ENCODE measurements around the gene ZNF785. TPM values are rescaled to one million over a fixed set of nuclear protein-coding genes. Genes with fewer than 3 reads are reported as not detected.
A peak's percentile ranks its signal among the peaks of the same experiment; 100 is the strongest.

The ZNF785 gene
- total RNA-seq, 1 donor from 2014 or later, result 16.2 TPM

DNA sequence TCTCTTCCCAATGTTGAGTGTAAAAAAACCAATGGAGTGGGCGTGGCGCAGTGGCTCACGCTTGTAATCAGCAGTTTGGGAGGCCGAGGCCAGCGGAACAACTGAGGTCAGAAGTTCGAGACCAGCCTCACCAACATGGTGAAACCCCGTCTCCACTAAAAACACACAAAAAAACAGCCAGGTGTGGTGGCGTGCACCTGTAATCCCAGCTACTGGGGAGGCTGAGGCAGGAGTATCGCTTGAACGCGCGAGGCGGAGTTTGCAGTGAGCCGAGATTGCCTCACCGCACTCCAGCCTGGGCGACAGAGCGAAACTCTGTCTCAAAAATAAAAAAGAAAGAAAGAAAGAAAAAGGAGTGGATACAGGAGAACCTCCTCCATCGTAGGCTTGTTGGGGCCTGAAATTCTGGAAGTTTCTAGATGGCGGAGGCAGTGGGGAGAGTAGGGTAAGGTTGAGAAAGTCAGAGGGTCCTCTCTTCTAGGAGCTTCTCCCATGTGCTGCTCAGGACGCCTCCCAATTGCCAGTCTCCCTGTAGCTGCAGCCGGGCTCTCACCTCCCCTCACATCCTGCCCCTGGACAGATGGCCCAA is 26.6 kb downstream of the ZNF785 start:
- ATAC-seq (no peak), DNase-seq (no peak)
- Histone ChIP-seq H3K4me3 (peak overlapping the region; percentile 92), H3K4me1 (peaks cover 26% of the 10 kb centered on the region), H3K27ac (peak overlapping the region; percentile 98), H3K36me3 (peaks cover 28% of the 10 kb centered on the region), H3K27me3 (ENCODE audit: low read depth) (no peaks in the 10 kb centered on the region), H3K9me3 (no peaks in the 10 kb centered on the region)
- intact Hi-C loops (cut with DNase I), result no loop called here
- TF ChIP-seq, protein P1, sequence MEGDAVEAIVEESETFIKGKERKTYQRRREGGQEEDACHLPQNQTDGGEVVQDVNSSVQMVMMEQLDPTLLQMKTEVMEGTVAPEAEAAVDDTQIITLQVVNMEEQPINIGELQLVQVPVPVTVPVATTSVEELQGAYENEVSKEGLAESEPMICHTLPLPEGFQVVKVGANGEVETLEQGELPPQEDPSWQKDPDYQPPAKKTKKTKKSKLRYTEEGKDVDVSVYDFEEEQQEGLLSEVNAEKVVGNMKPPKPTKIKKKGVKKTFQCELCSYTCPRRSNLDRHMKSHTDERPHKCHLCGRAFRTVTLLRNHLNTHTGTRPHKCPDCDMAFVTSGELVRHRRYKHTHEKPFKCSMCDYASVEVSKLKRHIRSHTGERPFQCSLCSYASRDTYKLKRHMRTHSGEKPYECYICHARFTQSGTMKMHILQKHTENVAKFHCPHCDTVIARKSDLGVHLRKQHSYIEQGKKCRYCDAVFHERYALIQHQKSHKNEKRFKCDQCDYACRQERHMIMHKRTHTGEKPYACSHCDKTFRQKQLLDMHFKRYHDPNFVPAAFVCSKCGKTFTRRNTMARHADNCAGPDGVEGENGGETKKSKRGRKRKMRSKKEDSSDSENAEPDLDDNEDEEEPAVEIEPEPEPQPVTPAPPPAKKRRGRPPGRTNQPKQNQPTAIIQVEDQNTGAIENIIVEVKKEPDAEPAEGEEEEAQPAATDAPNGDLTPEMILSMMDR (IDR thresholded peaks at IDR 0.05), result no peak

GRCh38 chr16:30557957-30558788 is 27.3 kb downstream of the ZNF785 start, which contains the start of gene ZNF764:
TSS of gene ZNF764 (minus strand) at chr16:30558374. CDS start at chr16:30558182, 192 bp downstream.
- intact Hi-C loops (cut with DNase I), result no loop called here
- peak; percentile 97 to 98 for ATAC-seq
- Histone ChIP-seq H3K4me1 (peaks cover 31% of the 10 kb centered on the region), H3K4me3 (peak within 1 kb of the TSS; percentile 92), H3K36me3 (peaks cover 35% of the 10 kb centered on the region), H3K27ac (peak within 1 kb of the TSS; percentile 98), H3K9me3 (no peaks in the 10 kb centered on the region), H3K27me3 (ENCODE audit: low read depth) (no peaks in the 10 kb centered on the region)
- peak; percentile 99 for DNase-seq
- TF ChIP-seq, protein P1 (IDR thresholded peaks at IDR 0.05), result no peak

DNA sequence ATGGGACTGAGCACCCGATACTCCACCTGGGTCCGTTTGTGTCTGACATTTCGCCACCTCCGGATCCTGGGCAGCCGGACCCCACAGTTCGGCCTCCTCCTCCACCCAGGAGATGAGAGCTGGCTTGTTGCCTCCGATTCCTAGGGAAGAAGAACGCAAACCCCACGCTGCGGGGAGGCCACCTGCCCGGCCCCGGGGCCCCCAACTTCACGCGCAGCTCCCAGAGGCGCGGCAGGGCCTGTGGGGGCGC is 27.9 kb downstream of the ZNF785 start:
- H3K4me1 ChIP-seq, result peaks cover 37% of the 10 kb centered on the region
- ATAC-seq, result no peak
- H3K27me3 ChIP-seq (ENCODE audit: low read depth), result no peaks in the 10 kb centered on the region
- no peak for DNase-seq
- TF ChIP-seq, protein P1 (IDR thresholded peaks at IDR 0.05), result no peak
- H3K36me3 ChIP-seq, result peaks cover 36% of the 10 kb centered on the region
- peak overlapping the region; percentile 98 for H3K27ac ChIP-seq
- no peaks in the 10 kb centered on the region for H3K9me3 ChIP-seq
- intact Hi-C loops (cut with DNase I), result no loop called here
- H3K4me3 ChIP-seq, result peak overlapping the region; percentile 92

DNA sequence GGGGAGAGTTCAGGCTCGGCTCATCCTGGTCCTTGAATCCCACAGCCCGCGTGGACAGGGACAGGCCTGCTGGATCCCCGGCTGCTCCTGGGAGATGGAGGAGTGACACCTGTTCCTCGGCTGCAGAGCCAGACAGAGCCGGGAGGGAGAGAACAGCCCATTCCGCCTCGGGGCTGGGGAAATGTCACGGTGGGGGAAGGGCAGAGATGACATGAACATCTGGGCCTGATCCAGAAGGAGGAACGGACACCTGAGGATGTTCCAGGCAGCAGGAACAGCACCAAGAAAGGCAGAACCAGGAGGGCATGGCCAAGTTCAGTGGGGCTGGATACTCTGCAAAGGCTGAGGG is 29.4 kb downstream of the ZNF785 start:
- peaks cover 39% of the 10 kb centered on the region for H3K4me1 ChIP-seq
- ATAC-seq, result no peak

DNA sequence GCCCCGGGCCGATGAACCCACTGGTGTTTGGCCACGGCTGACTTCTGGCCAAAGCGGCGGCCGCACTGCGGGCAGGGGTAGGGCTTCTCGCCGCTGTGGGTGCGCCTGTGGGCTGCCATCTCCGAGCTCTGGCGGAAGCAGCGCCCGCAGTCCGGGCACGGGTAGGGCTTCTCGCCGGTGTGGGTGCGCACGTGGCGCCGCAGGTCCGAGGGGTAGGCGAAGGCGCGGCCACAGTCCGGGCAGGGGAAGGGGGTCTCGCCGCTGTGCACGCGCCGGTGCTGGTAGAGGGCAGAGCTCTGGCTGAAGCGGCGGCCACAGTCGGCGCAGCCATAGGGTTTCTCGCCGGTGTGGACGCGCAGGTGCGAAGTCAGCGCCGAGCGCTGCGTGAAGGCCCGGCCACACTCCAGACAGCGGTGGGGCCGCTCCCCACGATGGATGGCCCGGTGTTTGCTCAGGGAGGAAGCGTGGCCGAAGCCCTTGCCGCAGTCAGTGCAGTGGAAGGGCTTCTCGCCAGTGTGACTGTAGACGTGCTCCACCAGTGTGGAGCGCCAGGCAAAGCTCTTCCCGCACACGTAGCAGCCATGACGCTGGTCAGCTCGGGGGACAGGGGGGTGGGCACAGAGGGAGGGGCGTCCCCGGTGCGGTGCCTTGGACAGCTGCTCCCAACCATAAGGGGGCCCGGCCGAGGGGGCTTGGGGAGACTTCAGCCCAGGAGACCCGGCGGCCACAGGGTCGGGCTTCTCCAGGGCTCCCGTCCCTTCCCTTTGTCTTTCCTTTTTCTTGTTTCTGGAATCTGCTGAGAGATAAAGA is 30.0 kb downstream of the ZNF785 start:
- intact Hi-C loops (cut with DNase I), result no loop called here
- Histone ChIP-seq H3K27me3 (ENCODE audit: low read depth) (no peaks in the 10 kb centered on the region), H3K4me1 (peaks cover 38% of the 10 kb centered on the region), H3K9me3 (no peaks in the 10 kb centered on the region), H3K36me3 (peaks cover 36% of the 10 kb centered on the region), H3K4me3 (no peak overlapping the region), H3K27ac (no peak overlapping the region)
- ATAC-seq, result no peak
- TF ChIP-seq, protein P1 (IDR thresholded peaks at IDR 0.05), result no peak
- no peak for DNase-seq

More for the DNA sequence above, 29.4 kb downstream of the ZNF785 start:
- no peak overlapping the region for H3K4me3 ChIP-seq
- no peaks in the 10 kb centered on the region for H3K27me3 ChIP-seq (ENCODE audit: low read depth)
- intact Hi-C loops (cut with DNase I), result no loop called here
- TF ChIP-seq, protein P1 (IDR thresholded peaks at IDR 0.05), result no peak
- H3K9me3 ChIP-seq, result no peaks in the 10 kb centered on the region
- DNase-seq, result no peak
- H3K27ac ChIP-seq, result no peak overlapping the region
- H3K36me3 ChIP-seq, result peaks cover 36% of the 10 kb centered on the region
